ENCODE data around the gene MAP2.

GRCh38 chr2:209757163-209757562, 333.3 kb downstream of the MAP2 start:
- TF ChIP-seq RAD21 (IDR thresholded peaks at IDR 0.05 in 1 of 2, conservative IDR thresholded peaks at IDR 0.05 in 1 of 2; ENCODE audit: low read depth in 2 of 2, low read length in 2 of 2) (no peak), CTCF (IDR thresholded peaks at IDR 0.05; ENCODE audit: control extremely low read depth in 1 of 3, insufficient read depth in 1 of 3, low read depth in 1 of 3, low read length in 3 of 3) (no peak), JUND (IDR thresholded peaks at IDR 0.05; ENCODE audit: low read length) (no peak), TCF12 (IDR thresholded peaks at IDR 0.05; ENCODE audit: low read depth, low read length) (0 out of 2 replicates have a peak, but pooled peaks have one; percentile 27)

Data from H1 (cell line).